B cell (primary cell): Measurements from ENCODE around the gene ERBB3.

Experiments
- CTCF ChIP-seq: fragments of 200-600 bp; IDR thresholded peaks from one replicate; pipeline ENCODE4 v1.8.0; 2022; ENCODE audit warnings: antibody characterized with exemption, mild to moderate bottlenecking
- EZH2 ChIP-seq: IDR thresholded peaks from 2 replicates; pipeline ENCODE4 v1.6.1; 2012; ENCODE audit warnings: borderline replicate concordance, low read depth, mild to moderate bottlenecking, moderate library complexity, low read length; ENCODE audit not compliant: insufficient read depth, poor library complexity, severe bottlenecking

- TF ChIP-seq CTCF: no peak
- TF ChIP-seq EZH2: no peak
Observed at GRCh38 chr12:56097738-56098137, 17.8 kb downstream of the ERBB3 start.
